HepG2 (cell line): ENCODE results near the gene ZKSCAN4. TPM values are rescaled to one million over a fixed set of nuclear protein-coding genes. Genes with fewer than 3 reads are reported as not detected.
A peak's percentile ranks its signal among the peaks of the same experiment; 100 is the strongest.

Experiments
- ATF3 ChIP-seq: sonication (generic); formaldehyde crosslinking; IDR thresholded peaks from 2 replicates; pipeline ENCODE4 v1.4.0; 2020; ENCODE audit warnings: missing genetic modification reagents
- E2F1 ChIP-seq: sonication (generic); formaldehyde crosslinking; IDR thresholded peaks from 2 replicates; pipeline ENCODE4 v1.5.0; 2020; ENCODE audit warnings: missing genetic modification reagents
- ELF4 ChIP-seq: sonication (generic); formaldehyde crosslinking; IDR thresholded peaks from 2 replicates; pipeline ENCODE4 v1.5.0; 2020; ENCODE audit warnings: missing genetic modification reagents, mild to moderate bottlenecking, moderate library complexity, borderline replicate concordance
- FOSL1 ChIP-seq: sonication (generic); formaldehyde crosslinking; IDR thresholded peaks from 2 replicates; pipeline ENCODE4 v1.9.0; 2021; ENCODE audit warnings: missing genetic modification reagents, borderline replicate concordance
- KLF6 ChIP-seq: IDR thresholded peaks from 2 replicates; pipeline ENCODE4 v1.8.0; 2016; ENCODE audit warnings: missing biosample characterization, missing genetic modification reagents
- PAF1 ChIP-seq: IDR thresholded peaks from 2 replicates; pipeline ENCODE4 v1.6.1; 2016; ENCODE audit warnings: missing genetic modification reagents, missing compliant biosample characterization
- RXRA ChIP-seq: sonication (generic); formaldehyde crosslinking; IDR thresholded peaks from 2 replicates; pipeline ENCODE4 v1.5.1; 2020; ENCODE audit warnings: missing genetic modification reagents
- STAG1 ChIP-seq: sonication (generic); formaldehyde crosslinking; IDR thresholded peaks from 2 replicates; pipeline ENCODE4 v1.4.0; 2020; ENCODE audit warnings: missing genetic modification reagents
- TFDP2 ChIP-seq: sonication (generic); formaldehyde crosslinking; IDR thresholded peaks from 2 replicates; pipeline ENCODE4 v1.4.0; 2020; ENCODE audit warnings: missing genetic modification reagents
- TP53 ChIP-seq: sonication (generic); formaldehyde crosslinking; conservative IDR thresholded peaks from 2 replicates; pipeline ENCODE4 v1.4.0; 2020; ENCODE audit warnings: missing genetic modification reagents
- ZNF225 ChIP-seq: sonication (generic); formaldehyde crosslinking; IDR thresholded peaks from 2 replicates; pipeline ENCODE4 v1.4.0; 2020; ENCODE audit warnings: mild to moderate bottlenecking, missing genetic modification reagents
- ZNF34 ChIP-seq: sonication (generic); formaldehyde crosslinking; IDR thresholded peaks from 2 replicates; pipeline ENCODE4 v1.4.0; 2020; ENCODE audit warnings: mild to moderate bottlenecking, missing genetic modification reagents, borderline replicate concordance
- ZNF468 ChIP-seq: sonication (generic); formaldehyde crosslinking; IDR thresholded peaks from 2 replicates; pipeline ENCODE4 v1.8.0; 2022; ENCODE audit warnings: mild to moderate bottlenecking, moderate library complexity, missing genetic modification reagents
- ZNF614 ChIP-seq: IDR thresholded peaks from 2 replicates; pipeline ENCODE4 v1.6.1; 2018; ENCODE audit warnings: missing biosample characterization, missing genetic modification reagents, inconsistent platforms, borderline replicate concordance
- ZNF850 ChIP-seq: sonication (generic); formaldehyde crosslinking; conservative IDR thresholded peaks from 2 replicates; pipeline ENCODE4 v1.9.0; 2021; ENCODE audit warnings: mild to moderate bottlenecking, missing genetic modification reagents
- ZZZ3 ChIP-seq: sonication (generic); formaldehyde crosslinking; IDR thresholded peaks from 2 replicates; pipeline ENCODE4 v1.4.0; 2020; ENCODE audit warnings: missing genetic modification reagents, mild to moderate bottlenecking, borderline replicate concordance
- polyA plus RNA-seq, 8 experiments: library from polyadenylated mRNA; depleted of rRNA in 3 of 8; stranded (reverse) in 7 of 8; unstranded in 1 of 8; fragments of >200 nt; fragmentation: Illumina TruSeq in 4 of 8; extraction: Trizol in 4 of 8; gene quantifications; 2 replicates each; pipeline versions ENCODE4 v1.2.1 to v1.2.3, GENCODE V29; 2011 to 2016; ENCODE audit warnings: low read depth in 4 of 8, missing spikeins in 1 of 8, mixed read lengths in 1 of 8; ENCODE audit not compliant: insufficient read depth in 1 of 8
- total RNA-seq, 5 experiments: library from RNA; depleted of rRNA; stranded (reverse); fragments of >200 nt; fragmentation: Illumina TruSeq; extraction: Trizol; gene quantifications; 2 replicates each; pipeline ENCODE4 v1.2.3, GENCODE V29; 2016; ENCODE audit warnings: low read depth in 1 of 5
- TF ChIP-seq, protein P1 (sequence below): sonication (generic); formaldehyde crosslinking; IDR thresholded peaks from 2 replicates; pipeline ENCODE4 v1.8.1; 2023; ENCODE audit warnings: missing genetic modification reagents, mild to moderate bottlenecking, borderline replicate concordance
- TF ChIP-seq, protein P2 (sequence below): sonication (generic); formaldehyde crosslinking; IDR thresholded peaks from 2 replicates; pipeline ENCODE4 v1.4.0; 2020; ENCODE audit warnings: mild to moderate bottlenecking, missing genetic modification reagents

Gene ZKSCAN4
- total and polyA plus RNA-seq, 2 of the 13 experiments (the other 11 are each of a cell fraction or from before 2014, with no cell fraction given), result 2.9 to 7.8 TPM

DNA sequence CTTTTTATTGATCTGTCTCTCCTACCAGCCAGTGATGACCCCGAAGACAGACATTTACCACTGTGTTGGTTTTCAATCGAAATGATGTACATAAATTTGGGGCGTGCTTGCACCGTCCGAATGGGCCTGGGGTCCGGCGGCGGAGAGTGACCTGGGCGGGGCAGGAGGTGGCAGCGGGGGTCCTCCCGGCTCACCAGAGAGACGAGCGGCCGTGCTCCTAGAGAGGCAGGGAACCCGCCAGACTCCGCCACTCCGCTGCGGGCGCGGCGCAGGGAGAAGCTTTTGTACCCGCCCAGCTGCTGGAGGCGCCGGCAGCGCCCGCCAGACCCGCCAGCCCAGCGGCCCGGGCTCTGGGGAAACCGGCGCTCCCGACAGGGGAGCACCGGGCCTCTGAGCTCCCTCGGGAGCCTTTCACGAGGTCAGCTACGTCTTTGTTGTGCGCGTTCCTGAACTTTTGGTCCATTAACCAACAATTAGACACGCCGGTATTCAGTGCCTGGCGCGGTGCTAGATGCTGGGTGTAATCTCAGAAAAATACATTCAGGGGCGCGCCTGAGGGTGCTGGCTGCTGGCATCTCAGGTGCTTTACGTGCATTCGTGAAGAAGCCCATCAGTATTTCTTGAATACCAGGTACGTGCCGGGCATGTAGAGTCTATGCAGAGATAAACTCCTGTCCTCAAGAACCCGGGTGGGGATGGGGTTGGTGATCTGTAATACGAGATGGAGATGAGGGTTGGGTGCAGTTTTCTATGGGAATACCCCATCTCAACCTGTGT, 29.4 kb upstream of the ZKSCAN4 start, which contains the start of gene PGBD1 (continued):
- TF ChIP-seq ZNF614 (peak; percentile 72; the same call in 1 of the 2 replicates), TP53 (CRISPR knock-in tag) (no peak), E2F1 (CRISPR knock-in tag) (peak; percentile 83), STAG1 (CRISPR knock-in tag) (peak; percentile 49), ATF3 (CRISPR knock-in tag) (peak; percentile 67; the same call in 1 of the 2 replicates), ZNF34 (CRISPR knock-in tag) (no peak), PAF1 (CRISPR knock-in tag) (no peak), TFDP2 (peak; percentile 73), ZNF850 (CRISPR knock-in tag) (no peak), ZNF468 (CRISPR knock-in tag) (no peak), ZNF225 (peak; percentile 36; the same call in 1 of the 2 replicates), KLF6 (peak; percentile 78; the same call in 1 of the 2 replicates), ZZZ3 (CRISPR knock-in tag) (0 out of 2 replicates have a peak, but pooled peaks have one; percentile 68), ELF4 (0 out of 2 replicates have a peak, but pooled peaks have one; percentile 34), FOSL1 (CRISPR knock-in tag) (no peak), RXRA (CRISPR knock-in tag) (peak; percentile 61; the same call in 1 of the 2 replicates)
- TF ChIP-seq, protein P1, sequence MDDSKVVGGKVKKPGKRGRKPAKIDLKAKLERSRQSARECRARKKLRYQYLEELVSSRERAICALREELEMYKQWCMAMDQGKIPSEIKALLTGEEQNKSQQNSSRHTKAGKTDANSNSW, result no peak
- TF ChIP-seq, protein P2, sequence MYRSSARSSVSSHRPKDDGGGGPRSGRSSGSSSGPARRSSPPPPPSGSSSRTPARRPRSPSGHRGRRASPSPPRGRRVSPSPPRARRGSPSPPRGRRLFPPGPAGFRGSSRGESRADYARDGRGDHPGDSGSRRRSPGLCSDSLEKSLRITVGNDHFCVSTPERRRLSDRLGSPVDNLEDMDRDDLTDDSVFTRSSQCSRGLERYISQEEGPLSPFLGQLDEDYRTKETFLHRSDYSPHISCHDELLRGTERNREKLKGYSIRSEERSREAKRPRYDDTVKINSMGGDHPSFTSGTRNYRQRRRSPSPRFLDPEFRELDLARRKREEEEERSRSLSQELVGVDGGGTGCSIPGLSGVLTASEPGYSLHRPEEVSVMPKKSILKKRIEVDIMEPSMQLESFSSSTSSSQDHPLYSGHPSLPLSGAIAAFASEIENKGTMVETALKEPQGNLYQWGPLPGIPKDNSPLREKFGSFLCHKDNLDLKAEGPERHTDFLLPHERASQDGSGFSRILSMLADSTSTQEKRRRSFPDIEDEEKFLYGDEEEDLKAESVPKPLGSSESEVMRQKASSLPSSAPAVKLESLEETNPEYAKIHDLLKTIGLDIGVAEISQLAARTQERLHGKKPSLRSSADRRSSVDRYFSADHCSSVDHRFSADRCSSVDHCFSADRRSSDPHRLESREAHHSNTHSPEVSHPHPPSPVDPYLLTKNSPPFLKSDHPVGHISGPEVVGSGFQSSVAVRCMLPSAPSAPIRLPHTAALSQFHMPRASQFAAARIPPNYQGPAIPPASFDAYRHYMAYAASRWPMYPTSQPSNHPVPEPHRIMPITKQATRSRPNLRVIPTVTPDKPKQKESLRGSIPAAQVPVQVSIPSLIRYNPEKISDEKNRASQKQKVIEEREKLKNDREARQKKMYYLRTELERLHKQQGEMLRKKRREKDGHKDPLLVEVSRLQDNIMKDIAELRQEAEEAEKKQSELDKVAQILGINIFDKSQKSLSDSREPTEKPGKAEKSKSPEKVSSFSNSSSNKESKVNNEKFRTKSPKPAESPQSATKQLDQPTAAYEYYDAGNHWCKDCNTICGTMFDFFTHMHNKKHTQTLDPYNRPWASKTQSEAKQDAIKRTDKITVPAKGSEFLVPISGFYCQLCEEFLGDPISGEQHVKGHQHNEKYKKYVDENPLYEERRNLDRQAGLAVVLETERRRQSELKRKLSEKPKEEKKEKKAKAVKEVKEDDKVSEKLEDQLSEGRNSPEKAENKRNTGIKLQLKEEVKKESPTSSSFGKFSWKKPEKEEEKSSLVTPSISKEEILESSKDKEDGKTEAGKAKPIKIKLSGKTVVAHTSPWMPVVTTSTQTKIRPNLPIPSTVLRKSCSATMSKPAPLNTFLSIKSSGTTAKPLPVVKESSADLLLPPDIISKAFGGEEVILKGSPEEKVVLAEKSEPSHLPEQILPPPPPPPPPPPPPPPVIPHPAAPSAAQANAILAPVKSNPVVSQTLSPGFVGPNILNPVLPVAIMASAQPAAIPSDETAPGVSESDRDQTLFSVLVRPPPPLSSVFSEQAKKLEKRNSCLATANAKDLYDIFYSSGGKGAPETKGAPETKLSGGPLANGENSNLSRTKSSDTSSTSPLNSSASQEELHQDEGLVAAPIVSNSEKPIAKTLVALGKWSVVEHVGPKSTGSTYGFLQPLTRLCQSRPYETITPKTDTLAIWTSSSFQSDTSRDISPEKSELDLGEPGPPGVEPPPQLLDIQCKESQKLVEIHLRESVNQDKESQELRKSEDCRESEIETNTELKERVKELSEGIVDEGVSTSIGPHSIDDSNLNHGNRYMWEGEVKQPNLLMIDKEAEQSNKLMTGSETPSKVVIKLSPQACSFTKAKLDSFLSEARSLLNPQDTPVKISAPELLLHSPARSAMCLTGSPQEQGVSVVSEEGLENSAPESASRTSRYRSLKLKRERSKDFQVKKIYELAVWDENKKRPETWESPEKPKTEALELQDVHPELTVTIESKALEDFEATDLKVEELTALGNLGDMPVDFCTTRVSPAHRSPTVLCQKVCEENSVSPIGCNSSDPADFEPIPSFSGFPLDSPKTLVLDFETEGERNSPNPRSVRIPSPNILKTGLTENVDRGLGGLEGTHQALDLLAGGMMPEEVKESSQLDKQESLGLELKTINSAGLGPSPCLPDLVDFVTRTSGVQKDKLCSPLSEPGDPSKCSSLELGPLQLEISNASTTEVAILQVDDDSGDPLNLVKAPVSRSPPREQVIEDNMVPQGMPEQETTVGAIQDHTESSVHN, result peak; percentile 43; the same call in 1 of the 2 replicates
